ENCODE data around the gene SRD5A1.

Gene SRD5A1

GRCh38 chr5:6631441-6631840 is 1.8 kb upstream of the SRD5A1 start:
- DNase-seq (ENCODE audit: low read depth), result peak; percentile 16
- no peak for TF ChIP-seq CTCF (conservative IDR thresholded peaks at IDR 0.05; ENCODE audit: low read depth, low read length)
- peak overlapping the region; percentile 12 for H3K4me3 ChIP-seq (ENCODE audit: low read depth, low read length)

- DNase-seq (ENCODE audit: low read depth), result peak; percentile 46
Observed at GRCh38 chr5:6632324-6632887, 834 bp upstream of the SRD5A1 start.

GRCh38 chr5:6633469-6634245 is 417 bp downstream of the SRD5A1 start:
- no peak for TF ChIP-seq CTCF (conservative IDR thresholded peaks at IDR 0.05; ENCODE audit: low read depth, low read length)
- peak; percentile 35 for DNase-seq (ENCODE audit: low read depth)
- H3K4me3 ChIP-seq (ENCODE audit: low read depth, low read length), result peak overlapping the region; percentile 83

More at GRCh38 chr5:6632324-6632887, 834 bp upstream of the SRD5A1 start:
- peak overlapping the region; percentile 83 for H3K4me3 ChIP-seq (ENCODE audit: low read depth, low read length)
- TF ChIP-seq CTCF (conservative IDR thresholded peaks at IDR 0.05; ENCODE audit: low read depth, low read length), result peak; percentile 37

GRCh38 chr5:6634306-6634705 is 1.1 kb downstream of the SRD5A1 start:
- peak overlapping the region; percentile 83 for H3K4me3 ChIP-seq (ENCODE audit: low read depth, low read length)
- DNase-seq (ENCODE audit: low read depth), result peak; percentile 33
- TF ChIP-seq CTCF (conservative IDR thresholded peaks at IDR 0.05; ENCODE audit: low read depth, low read length), result no peak

- H3K4me3 ChIP-seq (ENCODE audit: low read depth, low read length), result peak overlapping the region; percentile 83
- no peak for DNase-seq (ENCODE audit: low read depth)
- TF ChIP-seq CTCF (conservative IDR thresholded peaks at IDR 0.05; ENCODE audit: low read depth, low read length), result no peak
Observed at GRCh38 chr5:6634788-6635430, 1.7 kb downstream of the SRD5A1 start.

GRCh38 chr5:6636293-6636692 is 3.1 kb downstream of the SRD5A1 start:
- no peak for DNase-seq (ENCODE audit: low read depth)
- no peak for TF ChIP-seq CTCF (conservative IDR thresholded peaks at IDR 0.05; ENCODE audit: low read depth, low read length)
- H3K4me3 ChIP-seq (ENCODE audit: low read depth, low read length), result no peak overlapping the region

All from choroid plexus epithelial cell (primary cell).